Natural killer cell (primary cell): ENCODE measurements around the gene KLHL6. TPM values are rescaled to one million over a fixed set of nuclear protein-coding genes. Genes with fewer than 3 reads are reported as not detected.

ENCODE experiments used
- ATAC-seq, 3 donors: fragments of 150-1000 bp in 2 of 3; fragments of 200-7000 bp in 1 of 3; cut with Tn5 transposase; 1 replicate in 1 of 3; 2 replicates in 2 of 3; pipeline ENCODE4 v1.10.0; 2021; ENCODE audit warnings: mild to moderate bottlenecking in 2 of 3, moderate library complexity in 2 of 3
- DNase-seq, 2 donors: peaks; one replicate each; pipeline versions ENCODE4 v3.0.0 to v3.0.0-alpha.2; 2013 to 2021; ENCODE audit warnings: mixed read lengths in 1 of 2
- H3K27ac ChIP-seq: one replicate; pipeline ENCODE4 v1.5.1; 2013; ENCODE audit warnings: mild to moderate bottlenecking, low read length
- H3K27me3 ChIP-seq: one replicate; pipeline ENCODE4 v1.6.1; 2013; ENCODE audit warnings: low read length; ENCODE audit not compliant: control insufficient read depth, insufficient read depth
- H3K36me3 ChIP-seq: one replicate; pipeline ENCODE4 v1.6.1; 2013; ENCODE audit warnings: low read length; ENCODE audit not compliant: control insufficient read depth, insufficient read depth
- H3K4me1 ChIP-seq: one replicate; pipeline ENCODE4 v1.6.1; 2013; ENCODE audit warnings: low read length; ENCODE audit not compliant: control insufficient read depth, insufficient read depth
- H3K4me3 ChIP-seq: one replicate; pipeline ENCODE4 v1.5.1; 2013; ENCODE audit warnings: low read length
- H3K9me3 ChIP-seq: one replicate; pipeline ENCODE4 v1.6.1; 2013; ENCODE audit warnings: low read length; ENCODE audit not compliant: control insufficient read depth, insufficient read depth
- H3K27ac Mint-ChIP-seq, 2 donors: one replicate each; pipeline ENCODE4 v1.8.0; 2022; ENCODE audit warnings: mild to moderate bottlenecking in 2 of 2, mixed read lengths in 2 of 2, moderate library complexity in 1 of 2
- H3K27me3 Mint-ChIP-seq, 2 donors: one replicate each; pipeline ENCODE4 v1.8.0; 2022; ENCODE audit warnings: low read depth in 2 of 2, mixed read lengths in 2 of 2
- H3K36me3 Mint-ChIP-seq: one replicate; pipeline ENCODE4 v1.8.0; 2022; ENCODE audit warnings: mixed read lengths
- H3K4me1 Mint-ChIP-seq, 2 donors: one replicate each; pipeline ENCODE4 v1.8.0; 2022; ENCODE audit warnings: mixed read lengths in 2 of 2
- H3K4me3 Mint-ChIP-seq: one replicate; pipeline ENCODE4 v1.8.0; 2022; ENCODE audit warnings: mild to moderate bottlenecking, moderate library complexity, mixed read lengths
- H3K9me3 Mint-ChIP-seq, 2 donors: one replicate each; pipeline ENCODE4 v1.8.0; 2022; ENCODE audit warnings: mixed read lengths in 2 of 2
- CTCF ChIP-seq: fragments of 200-600 bp; IDR thresholded peaks from one replicate; pipeline ENCODE4 v1.8.0; 2022; ENCODE audit warnings: antibody characterized with exemption
- WGBS: methylation state at CpG from one replicate; pipeline ENCODE4 v1.1.7; 2013; ENCODE audit warnings: missing lambda C conversion rate; ENCODE audit not compliant: insufficient coverage; 5-methylcytosine and 5-hydroxymethylcytosine counted together
- intact Hi-C: fragments of 100-400 bp; cut with micrococcal nuclease; formaldehyde crosslinking; loops from one replicate; pipeline ENCODE4 v1.14.2; 2022
- total RNA-seq, 4 donors: library from RNA; stranded (reverse); fragments of 120-200 nt in 1 of 4; gene quantifications; one replicate each; pipeline versions ENCODE4 v1.2.3 to v1.2.4, GENCODE V29; 2013 to 2022

The KLHL6 gene
- total RNA-seq, 3 donors from 2014 or later (not counting 1 experiment from before 2014, with no cell fraction given), result 10.9 to 17.3 (median 13.6) TPM

GRCh38 chr3:183553334-183554026 is 2.0 kb downstream of the KLHL6 start:
- ATAC-seq, result no peak
- Mint-ChIP-seq H3K4me3 (peak overlapping the region; percentile 86), H3K9me3 (no peaks in the 10 kb centered on the region), H3K27ac (peak overlapping the region; percentile 97 to 99), H3K36me3 (no peaks in the 10 kb centered on the region), H3K27me3 (no peaks in the 10 kb centered on the region), H3K4me1 (peaks cover 53 to 58% of the 10 kb centered on the region in 2 donors)
- TF ChIP-seq CTCF, result no peak
- Histone ChIP-seq H3K9me3 (no peaks in the 10 kb centered on the region), H3K27ac (peak overlapping the region; percentile 3), H3K27me3 (no peaks in the 10 kb centered on the region), H3K4me3 (peak overlapping the region; percentile 57), H3K36me3 (no peaks in the 10 kb centered on the region), H3K4me1 (peaks cover 36% of the 10 kb centered on the region)
- intact Hi-C loops, result loop anchor here (2.0 to 10.0 kb wide), 2 partner anchors 83 to 269 kb away; no protein-coding TSS in a partner anchor
- DNase-seq, result peak in 1 of 2 donors; percentile 17
- WGBS, result 36% methylated on average over 7 of the region's 8 CpGs

DNA sequence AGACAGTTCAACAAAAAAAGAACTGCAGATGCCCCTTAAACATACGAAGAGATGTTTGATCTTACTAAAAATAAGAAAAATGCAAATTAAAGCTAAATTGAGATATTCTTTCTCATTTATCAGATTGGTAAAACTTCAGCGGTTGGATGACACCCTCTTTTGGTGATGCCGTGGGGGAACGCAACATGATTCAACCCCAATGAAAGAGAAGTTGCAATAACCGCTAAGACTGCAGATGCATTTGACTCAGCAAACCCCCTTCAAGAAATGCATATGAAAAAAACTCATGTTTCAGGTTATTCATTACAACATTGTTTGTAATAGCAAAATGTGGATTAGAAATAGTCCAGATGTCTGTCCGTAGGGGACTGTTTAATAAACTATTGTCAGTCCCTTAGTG is 3.6 kb downstream of the KLHL6 start:
- Mint-ChIP-seq H3K27ac (no peak overlapping the region), H3K27me3 (no peaks in the 10 kb centered on the region), H3K4me1 (peaks cover 53 to 57% of the 10 kb centered on the region in 2 donors), H3K4me3 (no peak overlapping the region), H3K9me3 (no peaks in the 10 kb centered on the region), H3K36me3 (no peaks in the 10 kb centered on the region)
- Histone ChIP-seq H3K27ac (no peak overlapping the region), H3K4me3 (no peak overlapping the region), H3K9me3 (no peaks in the 10 kb centered on the region), H3K36me3 (peaks cover 3% of the 10 kb centered on the region), H3K27me3 (no peaks in the 10 kb centered on the region), H3K4me1 (peaks cover 41% of the 10 kb centered on the region)
- TF ChIP-seq CTCF, result no peak
- intact Hi-C loops, result loop anchor here (10.0 kb wide), 1 partner anchor 267 kb away; no protein-coding TSS in a partner anchor
- WGBS, result 70% methylated on average over 5 of the region's 6 CpGs
- DNase-seq, result peak in 1 of 2 donors; percentile 43
- no peak for ATAC-seq

DNA sequence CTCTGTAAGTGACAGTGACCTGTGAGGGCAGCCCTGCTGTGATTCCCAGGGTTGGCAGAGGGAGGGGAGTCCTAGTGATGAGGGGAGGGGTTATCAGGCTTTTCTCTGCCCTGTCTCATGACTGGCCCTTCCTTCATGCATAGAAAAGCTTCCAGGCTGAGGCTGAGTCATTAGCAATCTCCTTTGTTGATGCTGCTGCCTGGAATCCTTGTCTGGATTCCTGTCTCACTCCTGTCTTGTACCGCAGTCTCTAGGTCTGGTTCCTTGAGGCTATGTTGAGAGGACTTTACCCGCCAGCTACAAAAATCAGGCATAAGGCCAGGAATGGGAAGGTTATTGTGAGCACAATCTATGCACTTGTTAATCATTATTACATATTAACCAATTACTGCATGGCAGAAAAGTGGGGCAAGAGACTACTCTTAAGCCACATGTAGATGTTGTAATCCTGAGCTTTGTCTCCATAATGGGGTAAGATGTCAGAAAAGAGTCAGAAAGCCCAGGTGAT is 7.2 kb downstream of the KLHL6 start:
- Histone ChIP-seq H3K4me1 (peaks cover 17% of the 10 kb centered on the region), H3K4me3 (no peak overlapping the region), H3K27ac (no peak overlapping the region), H3K27me3 (no peaks in the 10 kb centered on the region), H3K9me3 (no peaks in the 10 kb centered on the region), H3K36me3 (peaks cover 3% of the 10 kb centered on the region)
- ATAC-seq (no peak), DNase-seq (no peak)
- 100% methylated on average over 1 of the region's 2 CpGs for WGBS
- Mint-ChIP-seq H3K9me3 (no peaks in the 10 kb centered on the region), H3K4me1 (peaks cover 25 to 31% of the 10 kb centered on the region in 2 donors), H3K4me3 (no peak overlapping the region), H3K27me3 (no peaks in the 10 kb centered on the region), H3K36me3 (no peaks in the 10 kb centered on the region), H3K27ac (no peak overlapping the region)
- intact Hi-C loops, result no loop called here
- TF ChIP-seq CTCF, result no peak
